OCI-LY3 (cell line): ENCODE measurements around the gene HEXIM2.

ENCODE experiments used
- CTCF ChIP-seq: fragments of 200-600, 300-600 bp; sonication (generic); IDR thresholded peaks from 2 replicates; pipeline ENCODE4 v1.5.1; 2014; ENCODE audit warnings: antibody characterized with exemption, low read length, low read depth
- EZH2phosphoT487 ChIP-seq: fragments of 200-600 bp; shearing (Covaris generic); IDR thresholded peaks from 2 replicates; pipeline ENCODE4 v1.6.1; 2018; ENCODE audit warnings: antibody characterized with exemption, mixed run types, low read depth

DNA sequence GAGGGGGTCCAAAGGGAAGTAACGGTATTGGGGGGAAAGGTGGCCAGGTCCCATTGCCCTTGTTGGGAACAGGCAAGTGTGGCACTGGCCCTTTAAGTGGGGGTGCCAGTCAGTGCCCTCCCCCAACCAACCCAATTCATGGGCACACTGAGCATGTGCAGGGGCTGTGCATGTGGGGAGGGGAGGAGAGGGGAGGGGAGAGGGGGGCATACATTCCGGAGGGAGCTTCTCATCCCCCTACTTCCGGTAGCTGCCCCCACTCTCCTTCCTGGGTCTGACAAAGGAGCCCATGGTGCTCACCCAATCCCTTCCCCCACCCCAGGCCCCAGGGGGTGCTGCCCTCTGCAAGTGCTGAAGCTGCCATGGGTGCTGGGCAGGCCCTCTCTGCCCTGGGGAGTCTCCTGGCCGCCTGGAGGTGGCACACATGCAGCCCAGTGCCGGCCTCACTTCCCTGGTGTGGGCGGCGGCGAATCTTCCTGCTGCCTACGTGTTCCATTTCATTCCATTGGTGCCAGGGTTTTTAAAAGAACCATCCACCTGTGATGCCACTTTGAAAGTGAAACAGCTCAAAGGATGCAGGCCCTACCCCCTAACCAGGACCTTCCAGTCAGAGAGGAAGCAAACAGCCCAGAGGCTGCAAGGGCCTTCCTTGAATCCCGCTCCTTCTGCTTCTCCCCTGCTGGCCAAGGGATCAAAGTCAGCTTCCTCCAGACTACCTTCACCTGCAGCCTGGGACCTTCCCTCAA lies 11.0 kb downstream of the HEXIM2 start:
- TF ChIP-seq CTCF (no peak), EZH2phosphoT487 (no peak)
